Lung (tissue), 12 donors: ENCODE results near the gene ITGA5. TPM values are rescaled to one million over a fixed set of nuclear protein-coding genes. Genes with fewer than 3 reads are reported as not detected.

Experiments
- ATAC-seq: fragments of 200-7000 bp; cut with Tn5 transposase; one replicate; pipeline ENCODE4 v1.9.1; 2020; ENCODE audit warnings: moderate number of reproducible peaks; ENCODE audit not compliant: insufficient read depth, low FRiP score
- DNase-seq, 3 donors: peaks; one replicate each; pipeline ENCODE4 v3.0.0-alpha.2; 2013 to 2017
- H3K27ac ChIP-seq, 2 donors: one replicate each; pipeline ENCODE4 v1.5.1; 2013; ENCODE audit warnings: mild to moderate bottlenecking in 2 of 2, moderate library complexity in 2 of 2, control low read depth in 1 of 2, inconsistent platforms in 1 of 2, low read depth in 1 of 2, low read length in 1 of 2
- H3K27me3 ChIP-seq, 3 donors: one replicate each; pipeline ENCODE4 v1.5.1; 2013; ENCODE audit warnings: low read length in 2 of 3; ENCODE audit not compliant: control insufficient read depth in 3 of 3, insufficient read depth in 3 of 3
- H3K36me3 ChIP-seq, 4 donors: one replicate each; pipeline ENCODE4 v1.5.1; 2013; ENCODE audit warnings: low read length in 4 of 4, mild to moderate bottlenecking in 1 of 4, moderate library complexity in 1 of 4; ENCODE audit not compliant: control insufficient read depth in 4 of 4, insufficient read depth in 4 of 4
- H3K4me1 ChIP-seq, 5 donors: one replicate each; pipeline ENCODE4 v1.5.1; 2013; ENCODE audit warnings: low read length in 5 of 5, mild to moderate bottlenecking in 2 of 5, moderate library complexity in 1 of 5; ENCODE audit not compliant: control insufficient read depth in 5 of 5, insufficient read depth in 5 of 5
- H3K4me3 ChIP-seq: one replicate; pipeline ENCODE4 v1.5.1; 2013; ENCODE audit warnings: mild to moderate bottlenecking, control low read depth, moderate library complexity
- H3K9ac ChIP-seq, 2 donors: one replicate each; pipeline ENCODE4 v1.5.1; 2013; ENCODE audit warnings: low read length in 2 of 2, control low read depth in 1 of 2; ENCODE audit not compliant: insufficient read depth in 1 of 2
- H3K9me3 ChIP-seq, 4 donors: one replicate each; pipeline ENCODE4 v1.5.1; 2013; ENCODE audit warnings: low read length in 3 of 4, mild to moderate bottlenecking in 1 of 4, moderate library complexity in 1 of 4; ENCODE audit not compliant: control insufficient read depth in 4 of 4, insufficient read depth in 3 of 4
- WGBS, 2 donors: extraction: QIAGEN DNeasy Blood & Tissue Kit; methylation state at CpG; one replicate each; pipeline ENCODE4 v1.1.7; 2013; 5-methylcytosine and 5-hydroxymethylcytosine counted together
- polyA plus RNA-seq, 2 donors: library from polyadenylated mRNA; stranded (reverse); fragments of 200-250 nt; gene quantifications; one replicate each; pipeline ENCODE4 v1.2.1, GENCODE V29; 2013
- total RNA-seq, 2 donors: library from RNA; depleted of rRNA in 1 of 2; stranded (reverse); fragments of >200 nt in 1 of 2; gene quantifications; one replicate each; pipeline ENCODE4 v1.2.1, GENCODE V29; 2014 to 2021
- TF ChIP-seq, protein P1 (sequence below): IDR thresholded peaks from 2 replicates; pipeline ENCODE4 v1.5.1; 2012; ENCODE audit warnings: mild to moderate bottlenecking; ENCODE audit errors: control extremely low read depth, extremely low read depth
- donor health status: control.
- donor health status: control.
- donor health status: Bipolar disorder and iron deficiency.
- donor health status: healthy.
- donor health status: DM: yes; HTN: yes; CAD: no.

The ITGA5 gene
- total and polyA plus RNA-seq, 4 donors = 39.8 to 134 (median 101) TPM

DNA sequence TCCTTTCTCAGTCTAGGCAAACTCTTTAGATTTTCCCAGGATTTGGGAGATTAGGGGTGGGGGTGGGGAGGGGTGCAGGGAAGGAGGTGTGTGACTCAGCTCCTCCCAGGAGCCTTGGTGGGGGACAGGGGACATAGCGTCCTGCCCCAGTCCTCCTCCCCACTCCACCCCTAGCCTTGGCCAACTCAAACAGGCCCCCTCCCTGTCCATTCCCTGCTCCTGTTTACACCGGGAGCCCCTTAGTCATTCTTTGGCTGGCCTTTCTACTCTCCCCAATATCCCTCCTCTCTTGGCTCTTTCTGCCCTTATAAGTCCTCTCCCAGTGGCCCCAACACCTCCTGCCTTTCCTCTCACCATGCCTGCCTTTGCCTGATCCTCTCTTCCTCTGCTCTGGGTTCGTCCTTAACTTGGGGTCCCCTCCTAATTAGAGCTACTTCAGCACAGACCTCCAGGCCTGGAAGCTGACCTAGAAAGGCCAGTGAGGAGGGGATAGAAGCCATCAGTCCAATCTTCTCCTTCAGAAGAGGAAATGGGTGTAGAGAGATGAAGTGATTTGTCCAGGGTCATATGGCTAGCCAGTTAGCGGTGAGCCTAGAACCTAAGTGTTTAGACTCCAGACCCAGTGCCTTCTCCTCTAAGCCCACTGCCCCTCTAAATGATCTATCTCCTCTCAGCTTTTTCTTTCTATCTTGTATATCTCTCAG, 2.3 kb upstream of the ITGA5 start:
- H3K27ac ChIP-seq = peak overlapping the region; percentile 94 to 99
- H3K36me3 ChIP-seq = peaks cover 0 to 3% (median 0%) of the 10 kb centered on the region in 4 donors
- H3K4me1 ChIP-seq = peaks cover 4 to 27% (median 15%) of the 10 kb centered on the region in 5 donors
- 56 to 61% methylated on average over 4 of the region's 4 CpGs for WGBS, 2 donors
- no peak overlapping the region for H3K4me3 ChIP-seq
- H3K9ac ChIP-seq = no peak overlapping the region
- TF ChIP-seq, protein P1, sequence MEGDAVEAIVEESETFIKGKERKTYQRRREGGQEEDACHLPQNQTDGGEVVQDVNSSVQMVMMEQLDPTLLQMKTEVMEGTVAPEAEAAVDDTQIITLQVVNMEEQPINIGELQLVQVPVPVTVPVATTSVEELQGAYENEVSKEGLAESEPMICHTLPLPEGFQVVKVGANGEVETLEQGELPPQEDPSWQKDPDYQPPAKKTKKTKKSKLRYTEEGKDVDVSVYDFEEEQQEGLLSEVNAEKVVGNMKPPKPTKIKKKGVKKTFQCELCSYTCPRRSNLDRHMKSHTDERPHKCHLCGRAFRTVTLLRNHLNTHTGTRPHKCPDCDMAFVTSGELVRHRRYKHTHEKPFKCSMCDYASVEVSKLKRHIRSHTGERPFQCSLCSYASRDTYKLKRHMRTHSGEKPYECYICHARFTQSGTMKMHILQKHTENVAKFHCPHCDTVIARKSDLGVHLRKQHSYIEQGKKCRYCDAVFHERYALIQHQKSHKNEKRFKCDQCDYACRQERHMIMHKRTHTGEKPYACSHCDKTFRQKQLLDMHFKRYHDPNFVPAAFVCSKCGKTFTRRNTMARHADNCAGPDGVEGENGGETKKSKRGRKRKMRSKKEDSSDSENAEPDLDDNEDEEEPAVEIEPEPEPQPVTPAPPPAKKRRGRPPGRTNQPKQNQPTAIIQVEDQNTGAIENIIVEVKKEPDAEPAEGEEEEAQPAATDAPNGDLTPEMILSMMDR = no peak
- ATAC-seq (no peak), DNase-seq (no peak)
- no peaks in the 10 kb centered on the region for H3K9me3 ChIP-seq
- peaks cover 0 to 12% (median 0%) of the 10 kb centered on the region in 3 donors for H3K27me3 ChIP-seq

DNA sequence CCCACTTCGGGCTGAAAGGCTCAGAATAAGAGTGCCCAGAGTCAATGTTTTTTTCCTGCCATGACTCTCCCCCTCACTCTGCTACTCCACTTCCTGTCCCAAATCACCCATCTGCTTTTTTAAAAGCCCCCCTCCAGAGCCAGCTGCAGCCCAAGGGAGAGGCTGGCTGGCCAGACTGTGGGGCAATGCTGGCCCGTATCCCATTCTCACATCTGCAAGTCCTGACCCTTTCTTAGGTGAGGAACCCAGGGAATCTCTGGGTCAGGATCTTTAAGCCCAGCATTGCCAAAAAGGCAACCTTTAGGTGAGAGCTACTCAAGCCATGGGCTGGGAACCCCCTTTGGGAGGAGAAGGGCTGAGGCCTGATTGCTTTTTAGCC, 1.7 kb upstream of the ITGA5 start:
- no peak overlapping the region for H3K4me3 ChIP-seq
- H3K4me1 ChIP-seq = peaks cover 4 to 27% (median 15%) of the 10 kb centered on the region in 5 donors
- no peak overlapping the region for H3K9ac ChIP-seq
- TF ChIP-seq, protein P1 = no peak
- WGBS, 2 donors = 22 to 55% methylated on average over 2 of the region's 2 CpGs
- H3K9me3 ChIP-seq = no peaks in the 10 kb centered on the region
- DNase-seq (peak in 1 of 3 donors; percentile 25), ATAC-seq (no peak)
- peak overlapping the region; percentile 94 to 99 for H3K27ac ChIP-seq
- peaks cover 0 to 12% (median 0%) of the 10 kb centered on the region in 3 donors for H3K27me3 ChIP-seq
- H3K36me3 ChIP-seq = peaks cover 0 to 3% (median 0%) of the 10 kb centered on the region in 4 donors

DNA sequence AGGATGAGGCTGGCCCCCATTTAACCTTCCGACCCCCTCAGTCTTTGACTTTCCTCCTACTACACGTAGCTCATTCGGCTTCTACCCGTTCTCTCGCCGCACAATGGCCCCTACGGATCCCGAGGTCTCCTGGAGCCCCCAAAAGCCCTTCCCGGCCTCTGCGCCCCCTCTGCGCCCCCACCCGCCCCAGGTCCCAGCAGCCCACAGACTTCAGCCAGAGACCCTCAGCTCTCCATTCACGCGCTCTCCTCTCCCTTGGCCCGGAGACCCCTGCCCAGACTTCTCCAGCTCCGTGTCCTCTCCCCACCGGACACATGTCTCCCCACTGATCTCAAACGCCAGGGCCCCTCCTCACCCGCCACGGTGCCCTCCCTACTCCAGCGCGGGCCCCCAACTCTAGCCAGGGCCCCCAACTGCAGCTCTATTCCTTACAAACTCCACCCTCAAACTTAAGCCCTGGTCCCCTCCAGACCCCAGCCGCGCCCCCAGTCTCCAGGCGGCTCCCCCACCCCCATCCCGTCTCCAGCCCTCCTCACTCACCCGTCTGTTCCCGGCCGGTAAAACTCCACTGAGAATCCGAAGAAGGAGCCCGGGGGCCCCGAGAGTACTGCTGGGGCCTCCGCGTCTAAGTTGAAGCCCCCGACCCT, 502 bp downstream of the ITGA5 start:
- Histone ChIP-seq H3K9me3 (no peaks in the 10 kb centered on the region), H3K9ac (peak overlapping the region; percentile 40 to 84), H3K27ac (peak overlapping the region; percentile 94 to 99), H3K27me3 (peaks cover 0 to 12% (median 0%) of the 10 kb centered on the region in 3 donors), H3K4me1 (peaks cover 4 to 34% (median 22%) of the 10 kb centered on the region in 5 donors), H3K4me3 (peak overlapping the region; percentile 96), H3K36me3 (peaks cover 0 to 3% (median 0%) of the 10 kb centered on the region in 4 donors)
- TF ChIP-seq, protein P1 = no peak
- ATAC-seq (no peak), DNase-seq (peak in 2 of 3 donors; percentile 28 to 45)
- WGBS, 2 donors = 1% methylated on average over 34 to 35 of the region's 35 CpGs
